Lung (tissue), 12 donors: ENCODE measurements around the gene CCDC6. TPM values are rescaled to one million over a fixed set of nuclear protein-coding genes. Genes with fewer than 3 reads are reported as not detected.

Experiments used
- ATAC-seq: fragments of 200-7000 bp; cut with Tn5 transposase; one replicate; pipeline ENCODE4 v1.9.1; 2020; ENCODE audit warnings: moderate number of reproducible peaks; ENCODE audit not compliant: insufficient read depth, low FRiP score
- DNase-seq, 3 donors: peaks; one replicate each; pipeline ENCODE4 v3.0.0-alpha.2; 2013 to 2017
- H3K27ac ChIP-seq, 2 donors: one replicate each; pipeline ENCODE4 v1.5.1; 2013; ENCODE audit warnings: mild to moderate bottlenecking in 2 of 2, moderate library complexity in 2 of 2, control low read depth in 1 of 2, inconsistent platforms in 1 of 2, low read depth in 1 of 2, low read length in 1 of 2
- H3K27me3 ChIP-seq, 3 donors: one replicate each; pipeline ENCODE4 v1.5.1; 2013; ENCODE audit warnings: low read length in 2 of 3; ENCODE audit not compliant: control insufficient read depth in 3 of 3, insufficient read depth in 3 of 3
- H3K36me3 ChIP-seq, 4 donors: one replicate each; pipeline ENCODE4 v1.5.1; 2013; ENCODE audit warnings: low read length in 4 of 4, mild to moderate bottlenecking in 1 of 4, moderate library complexity in 1 of 4; ENCODE audit not compliant: control insufficient read depth in 4 of 4, insufficient read depth in 4 of 4
- H3K4me1 ChIP-seq, 5 donors: one replicate each; pipeline ENCODE4 v1.5.1; 2013; ENCODE audit warnings: low read length in 5 of 5, mild to moderate bottlenecking in 2 of 5, moderate library complexity in 1 of 5; ENCODE audit not compliant: control insufficient read depth in 5 of 5, insufficient read depth in 5 of 5
- H3K4me3 ChIP-seq: one replicate; pipeline ENCODE4 v1.5.1; 2013; ENCODE audit warnings: mild to moderate bottlenecking, control low read depth, moderate library complexity
- H3K9ac ChIP-seq, 2 donors: one replicate each; pipeline ENCODE4 v1.5.1; 2013; ENCODE audit warnings: low read length in 2 of 2, control low read depth in 1 of 2; ENCODE audit not compliant: insufficient read depth in 1 of 2
- H3K9me3 ChIP-seq, 4 donors: one replicate each; pipeline ENCODE4 v1.5.1; 2013; ENCODE audit warnings: low read length in 3 of 4, mild to moderate bottlenecking in 1 of 4, moderate library complexity in 1 of 4; ENCODE audit not compliant: control insufficient read depth in 4 of 4, insufficient read depth in 3 of 4
- WGBS, 2 donors: extraction: QIAGEN DNeasy Blood & Tissue Kit; methylation state at CpG; one replicate each; pipeline ENCODE4 v1.1.7; 2013; 5-methylcytosine and 5-hydroxymethylcytosine counted together
- polyA plus RNA-seq, 2 donors: library from polyadenylated mRNA; stranded (reverse); fragments of 200-250 nt; gene quantifications; one replicate each; pipeline ENCODE4 v1.2.1, GENCODE V29; 2013
- total RNA-seq, 2 donors: library from RNA; depleted of rRNA in 1 of 2; stranded (reverse); fragments of >200 nt in 1 of 2; gene quantifications; one replicate each; pipeline ENCODE4 v1.2.1, GENCODE V29; 2014 to 2021
- TF ChIP-seq, protein P1 (sequence below): IDR thresholded peaks from 2 replicates; pipeline ENCODE4 v1.5.1; 2012; ENCODE audit warnings: mild to moderate bottlenecking; ENCODE audit errors: control extremely low read depth, extremely low read depth
- donor health status: control.
- donor health status: control.
- donor health status: Bipolar disorder and iron deficiency.
- donor health status: healthy.
- donor health status: DM: yes; HTN: yes; CAD: no.

Gene CCDC6
- total and polyA plus RNA-seq, 4 donors: 13.2 to 77.2 (median 28.1) TPM

DNA sequence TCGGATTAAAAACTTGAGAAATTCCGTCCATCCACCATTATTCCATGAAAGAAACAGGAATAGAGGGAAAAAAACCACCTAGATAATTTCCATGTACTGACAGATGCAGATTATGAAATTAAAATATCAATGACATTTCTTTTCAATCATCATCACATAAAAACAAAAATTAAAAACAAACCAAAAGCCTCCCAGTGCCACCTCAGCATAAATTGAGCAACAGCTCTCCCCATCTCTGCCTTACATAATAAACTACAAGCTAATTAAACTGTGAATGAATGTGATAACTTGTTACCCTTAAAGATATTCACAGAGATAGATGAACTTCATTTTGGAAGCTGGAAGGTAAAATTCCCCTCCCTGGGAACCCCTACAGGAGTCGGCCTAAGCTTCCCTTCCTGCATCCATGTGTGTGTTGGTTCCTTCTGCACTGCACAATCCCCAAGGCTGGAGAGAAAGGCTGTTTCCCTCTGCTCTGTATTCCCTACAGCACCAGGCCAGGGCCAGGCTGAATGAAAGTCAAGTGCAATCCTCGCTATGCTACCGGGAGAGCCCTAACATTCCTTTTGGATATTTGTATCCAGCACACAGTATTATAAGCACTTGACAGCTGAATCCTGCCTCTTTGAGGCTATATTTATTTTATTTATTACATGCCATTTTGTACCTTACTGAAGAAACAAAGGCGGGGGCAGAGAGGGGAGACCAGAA is 8.1 kb downstream of the CCDC6 start:
- H3K27me3 ChIP-seq: no peaks in the 10 kb centered on the region
- H3K9me3 ChIP-seq: no peaks in the 10 kb centered on the region

DNA sequence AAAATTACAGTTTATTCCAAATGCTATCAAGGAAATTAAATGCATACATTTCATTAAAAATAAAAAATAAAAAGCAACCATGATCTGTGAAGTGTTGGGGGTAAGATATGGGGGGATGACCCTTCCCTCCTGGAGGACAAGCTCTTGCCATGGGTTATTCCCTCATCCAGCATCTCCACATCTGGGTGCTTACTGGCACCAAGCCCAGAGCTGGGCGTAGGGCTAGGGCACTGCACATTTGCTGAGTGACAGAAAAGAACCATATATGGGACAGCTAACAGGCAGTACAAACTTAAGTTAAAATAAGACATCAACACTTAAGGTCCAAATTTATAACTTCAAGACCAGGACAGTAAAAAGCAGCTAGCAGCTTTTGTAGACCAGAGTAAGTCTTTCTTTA is 10.2 kb downstream of the CCDC6 start:
- no peaks in the 10 kb centered on the region for H3K9me3 ChIP-seq
- H3K27me3 ChIP-seq: no peaks in the 10 kb centered on the region
- H3K36me3 ChIP-seq: peaks cover 0 to 3% (median 0%) of the 10 kb centered on the region in 4 donors
- DNase-seq (no peak), ATAC-seq (no peak)
- H3K27ac ChIP-seq: no peak overlapping the region
- TF ChIP-seq, protein P1, sequence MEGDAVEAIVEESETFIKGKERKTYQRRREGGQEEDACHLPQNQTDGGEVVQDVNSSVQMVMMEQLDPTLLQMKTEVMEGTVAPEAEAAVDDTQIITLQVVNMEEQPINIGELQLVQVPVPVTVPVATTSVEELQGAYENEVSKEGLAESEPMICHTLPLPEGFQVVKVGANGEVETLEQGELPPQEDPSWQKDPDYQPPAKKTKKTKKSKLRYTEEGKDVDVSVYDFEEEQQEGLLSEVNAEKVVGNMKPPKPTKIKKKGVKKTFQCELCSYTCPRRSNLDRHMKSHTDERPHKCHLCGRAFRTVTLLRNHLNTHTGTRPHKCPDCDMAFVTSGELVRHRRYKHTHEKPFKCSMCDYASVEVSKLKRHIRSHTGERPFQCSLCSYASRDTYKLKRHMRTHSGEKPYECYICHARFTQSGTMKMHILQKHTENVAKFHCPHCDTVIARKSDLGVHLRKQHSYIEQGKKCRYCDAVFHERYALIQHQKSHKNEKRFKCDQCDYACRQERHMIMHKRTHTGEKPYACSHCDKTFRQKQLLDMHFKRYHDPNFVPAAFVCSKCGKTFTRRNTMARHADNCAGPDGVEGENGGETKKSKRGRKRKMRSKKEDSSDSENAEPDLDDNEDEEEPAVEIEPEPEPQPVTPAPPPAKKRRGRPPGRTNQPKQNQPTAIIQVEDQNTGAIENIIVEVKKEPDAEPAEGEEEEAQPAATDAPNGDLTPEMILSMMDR: no peak
- H3K9ac ChIP-seq: no peak overlapping the region
- H3K4me3 ChIP-seq: no peak overlapping the region
- 68 to 78% methylated on average over 1 of the region's 1 CpG for WGBS, 2 donors
- H3K4me1 ChIP-seq: peaks cover 5 to 32% (median 17%) of the 10 kb centered on the region in 5 donors

More for the DNA sequence above, 8.1 kb downstream of the CCDC6 start:
- no peak overlapping the region for H3K9ac ChIP-seq
- peaks cover 5 to 32% (median 16%) of the 10 kb centered on the region in 5 donors for H3K4me1 ChIP-seq
- H3K4me3 ChIP-seq: no peak overlapping the region
- TF ChIP-seq, protein P1: no peak
- H3K36me3 ChIP-seq: peaks cover 0 to 3% (median 1%) of the 10 kb centered on the region in 4 donors
- no peak for ATAC-seq
- 73 to 85% methylated on average over 6 of the region's 6 CpGs for WGBS, 2 donors
- H3K27ac ChIP-seq: no peak overlapping the region
- DNase-seq: no peak

DNA sequence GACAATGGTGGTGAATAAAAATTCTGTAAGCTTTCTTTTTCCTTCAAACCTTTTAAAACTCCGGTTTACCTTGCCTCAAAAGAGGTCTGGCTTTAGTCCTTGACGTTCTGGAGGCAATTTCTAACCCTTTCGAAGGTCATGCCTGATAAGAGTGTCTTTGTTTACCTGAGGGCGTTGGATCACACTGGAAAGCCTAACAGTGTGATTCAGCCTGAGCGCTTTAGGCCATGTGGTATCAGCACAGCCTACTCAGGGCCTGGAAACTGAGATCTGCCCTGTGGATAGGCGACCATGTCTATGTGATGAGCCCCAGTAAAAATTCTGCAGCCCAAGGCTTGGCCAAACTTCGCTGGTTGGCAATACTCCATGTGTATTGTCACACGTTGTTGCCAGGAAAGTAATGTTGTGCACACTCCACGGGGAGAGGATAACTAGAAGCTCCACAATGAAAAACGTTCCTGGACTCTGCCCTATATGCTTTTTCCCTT is 10.7 kb downstream of the CCDC6 start:
- H3K27me3 ChIP-seq: no peaks in the 10 kb centered on the region
- H3K9me3 ChIP-seq: no peaks in the 10 kb centered on the region
- DNase-seq (peak in 2 of 3 donors; percentile 36 to 67), ATAC-seq (no peak)
- peaks cover 0 to 3% (median 0%) of the 10 kb centered on the region in 4 donors for H3K36me3 ChIP-seq
- no peak overlapping the region for H3K4me3 ChIP-seq
- TF ChIP-seq, protein P1: no peak
- peak overlapping the region; percentile 3 to 53 for H3K27ac ChIP-seq
- H3K9ac ChIP-seq: no peak overlapping the region
- WGBS, 2 donors: 54 to 75% methylated on average over 10 of the region's 10 CpGs
- peaks cover 5 to 32% (median 17%) of the 10 kb centered on the region in 5 donors for H3K4me1 ChIP-seq
